Measurements from ENCODE around the gene COL9A3. TPM values are rescaled to one million over a fixed set of nuclear protein-coding genes. Genes with fewer than 3 reads are reported as not detected.

COL9A3 gene
- total RNA-seq, 1 experiment from 2014 or later = 136 TPM

GRCh38 chr20:62790075-62790474, 26.8 kb upstream of the COL9A3 start:
- CTCF ChIA-PET = interaction anchor here (1.0 to 3.2 kb wide), 10 partner anchors 7 to 290 kb away, joined by 3 to 38 read pairs (median 10); partner anchors contain the start of gene NTSR1
- ATAC-seq (no peak), DNase-seq (ENCODE audit: low spot score) (no peak)
- Mint-ChIP-seq H3K4me3 (no peak overlapping the region), H3K36me3 (no peaks in the 10 kb centered on the region), H3K27ac (no peak overlapping the region), H3K27me3 (ENCODE audit: low read depth) (peaks cover 12% of the 10 kb centered on the region), H3K4me1 (peaks cover 16% of the 10 kb centered on the region), H3K9me3 (no peaks in the 10 kb centered on the region)
- POLR2A ChIA-PET = interaction anchor here (0.7 kb wide), 1 partner anchor 40 kb away, joined by 3 read pairs; no protein-coding TSS in a partner anchor
- TF ChIP-seq TEAD1 (CRISPR knock-in tag; IDR thresholded peaks at IDR 0.05) (no peak), USF2 (CRISPR knock-in tag; IDR thresholded peaks at IDR 0.05) (no peak), ETV6 (CRISPR knock-in tag; IDR thresholded peaks at IDR 0.05) (no peak), E2F4 (CRISPR knock-in tag; IDR thresholded peaks at IDR 0.05; ENCODE audit: borderline replicate concordance, low read depth) (no peak), ZBTB43 (CRISPR knock-in tag; IDR thresholded peaks at IDR 0.05) (no peak), NR3C1 (CRISPR knock-in tag; conservative IDR thresholded peaks at IDR 0.05; ENCODE audit: low read depth) (no peak), TCF7 (CRISPR knock-in tag; IDR thresholded peaks at IDR 0.05; ENCODE audit: low read depth) (no peak), ZNF512 (CRISPR knock-in tag; IDR thresholded peaks at IDR 0.05; ENCODE audit: borderline replicate concordance) (no peak), NFATC4 (CRISPR knock-in tag; IDR thresholded peaks at IDR 0.05) (no peak)

GRCh38 chr20:62791301-62792181, 25.3 kb upstream of the COL9A3 start:
- no peaks in the 10 kb centered on the region for H3K36me3 Mint-ChIP-seq
- H3K27ac Mint-ChIP-seq = no peak overlapping the region
- ATAC-seq = peak; percentile 48
- peaks cover 19% of the 10 kb centered on the region for H3K27me3 Mint-ChIP-seq (ENCODE audit: low read depth)
- peaks cover 16% of the 10 kb centered on the region for H3K4me1 Mint-ChIP-seq
- DNase-seq (ENCODE audit: low spot score) = peak; percentile 90
- no peaks in the 10 kb centered on the region for H3K9me3 Mint-ChIP-seq
- ChIA-PET CTCF (interaction anchor here (0.6 to 3.2 kb wide), 67 partner anchors 9 to 423 kb away, joined by 3 to 38 read pairs (median 5); partner anchors contain the start of genes COL9A3, NTSR1 and SLCO4A1), POLR2A (interaction anchor here (0.6 kb wide), 2 partner anchors 24 to 31 kb away, joined by 3 to 4 read pairs; no protein-coding TSS in a partner anchor)
- peak overlapping the region; percentile 63 for H3K4me3 Mint-ChIP-seq
- no peak for TF ChIP-seq NFATC4 (CRISPR knock-in tag; IDR thresholded peaks at IDR 0.05)
- TF ChIP-seq ZNF423 (CRISPR knock-in tag; IDR thresholded peaks at IDR 0.05) = peak; percentile 45; the same call in 1 of the 2 replicates
- TF ChIP-seq NFYB (CRISPR knock-in tag; conservative IDR thresholded peaks at IDR 0.05; ENCODE audit: low read depth) = no peak
- TF ChIP-seq USF1 (CRISPR knock-in tag; IDR thresholded peaks at IDR 0.05) = no peak
- peak; percentile 79 for TF ChIP-seq CTCF (IDR thresholded peaks at IDR 0.05)
- TF ChIP-seq ERG (CRISPR knock-in tag; IDR thresholded peaks at IDR 0.05) = no peak
- TF ChIP-seq EMX1 (CRISPR knock-in tag; IDR thresholded peaks at IDR 0.05) = no peak
- TF ChIP-seq ETV6 (CRISPR knock-in tag; IDR thresholded peaks at IDR 0.05) = peak; percentile 72
- TF ChIP-seq FOXP1 (CRISPR knock-in tag; IDR thresholded peaks at IDR 0.05; ENCODE audit: borderline replicate concordance) = no peak
- no peak for TF ChIP-seq STAT6 (CRISPR knock-in tag; conservative IDR thresholded peaks at IDR 0.05; ENCODE audit: low read depth)
- no peak for TF ChIP-seq NFE2L1 (CRISPR knock-in tag; IDR thresholded peaks at IDR 0.05)
- no peak for TF ChIP-seq E2F4 (CRISPR knock-in tag; IDR thresholded peaks at IDR 0.05; ENCODE audit: borderline replicate concordance, low read depth)

Data from WTC11 (cell line).